Mucosa of descending colon (tissue), 3 donors: ENCODE results near the gene HMGB3. TPM values are rescaled to one million over a fixed set of nuclear protein-coding genes. Genes with fewer than 3 reads are reported as not detected.
"Not testable (repeated sequence)": the region's sequence is repeated elsewhere in the genome, so short reads cannot be mapped to it uniquely, and the experiment has no call there.

ENCODE experiments used
- ATAC-seq: fragments of 200-7000 bp; cut with Tn5 transposase; one replicate; pipeline ENCODE4 v1.9.1; 2020; ENCODE audit warnings: mild to moderate bottlenecking, moderate library complexity
- DNase-seq, 3 donors: peaks; one replicate each; pipeline ENCODE4 v3.0.0-alpha.2; 2020
- H3K36me3 ChIP-seq: fragments of 200-600 bp; one replicate; pipeline ENCODE4 v1.8.0; 2021; ENCODE audit warnings: low read depth, mild to moderate bottlenecking
- H3K4me1 ChIP-seq: fragments of 200-600 bp; one replicate; pipeline ENCODE4 v1.8.0; 2021; ENCODE audit warnings: low read depth, mild to moderate bottlenecking
- H3K4me3 ChIP-seq: fragments of 200-600 bp; one replicate; pipeline ENCODE4 v1.8.0; 2021; ENCODE audit warnings: mild to moderate bottlenecking
- H3K9me3 ChIP-seq: fragments of 200-600 bp; one replicate; pipeline ENCODE4 v1.8.0; 2021; ENCODE audit warnings: mild to moderate bottlenecking
- intact Hi-C, 2 donors: fragments of 100-400 bp; cut with DNase I in 1 of 2; cut with micrococcal nuclease in 1 of 2; formaldehyde crosslinking; loops; one replicate each; pipeline versions ENCODE4 v1.11.0 to v1.11.1; 2022; cut with DNase I, micrococcal nuclease
- total RNA-seq, 3 donors: library from RNA; stranded (reverse); fragmentation: NEBNext Ultra II Directional in 2 of 3; extraction: Animal tissue kit (Norgen Biotek cat#: 25700) in 2 of 3; gene quantifications; one replicate each; pipeline versions ENCODE4 v1.2.1 to v1.2.4, GENCODE V29; 2021 to 2023
- TF ChIP-seq, protein P1 (sequence below): fragments of 200-600 bp; IDR thresholded peaks from one replicate; pipeline ENCODE4 v1.8.0; 2022; ENCODE audit warnings: antibody characterized with exemption, mild to moderate bottlenecking
- donor health status: DM: no; HTN: no; CAD: no; lungs with moderate emphysema.
- donor health status: DM: no; HTN: no; CAD: no.
- donor health status: DM: no; HTN: yes; CAD: no.

The HMGB3 gene
- total RNA-seq, 3 donors from 2014 or later: 9.8 to 51.2 (median 29.1) TPM

GRCh38 chrX:150984169-150984824 is 1.2 kb downstream of the HMGB3 start:
- DNase-seq: peak in 2 of 3 donors; percentile 12 to 45
- Histone ChIP-seq H3K36me3 (no peaks in the 10 kb centered on the region), H3K4me1 (no peaks in the 10 kb centered on the region), H3K9me3 (no peaks in the 10 kb centered on the region), H3K4me3 (peak overlapping the region; percentile 19)
- intact Hi-C loops: no loop called here
- ATAC-seq: no peak
- TF ChIP-seq, protein P1, sequence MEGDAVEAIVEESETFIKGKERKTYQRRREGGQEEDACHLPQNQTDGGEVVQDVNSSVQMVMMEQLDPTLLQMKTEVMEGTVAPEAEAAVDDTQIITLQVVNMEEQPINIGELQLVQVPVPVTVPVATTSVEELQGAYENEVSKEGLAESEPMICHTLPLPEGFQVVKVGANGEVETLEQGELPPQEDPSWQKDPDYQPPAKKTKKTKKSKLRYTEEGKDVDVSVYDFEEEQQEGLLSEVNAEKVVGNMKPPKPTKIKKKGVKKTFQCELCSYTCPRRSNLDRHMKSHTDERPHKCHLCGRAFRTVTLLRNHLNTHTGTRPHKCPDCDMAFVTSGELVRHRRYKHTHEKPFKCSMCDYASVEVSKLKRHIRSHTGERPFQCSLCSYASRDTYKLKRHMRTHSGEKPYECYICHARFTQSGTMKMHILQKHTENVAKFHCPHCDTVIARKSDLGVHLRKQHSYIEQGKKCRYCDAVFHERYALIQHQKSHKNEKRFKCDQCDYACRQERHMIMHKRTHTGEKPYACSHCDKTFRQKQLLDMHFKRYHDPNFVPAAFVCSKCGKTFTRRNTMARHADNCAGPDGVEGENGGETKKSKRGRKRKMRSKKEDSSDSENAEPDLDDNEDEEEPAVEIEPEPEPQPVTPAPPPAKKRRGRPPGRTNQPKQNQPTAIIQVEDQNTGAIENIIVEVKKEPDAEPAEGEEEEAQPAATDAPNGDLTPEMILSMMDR: no peak

DNA sequence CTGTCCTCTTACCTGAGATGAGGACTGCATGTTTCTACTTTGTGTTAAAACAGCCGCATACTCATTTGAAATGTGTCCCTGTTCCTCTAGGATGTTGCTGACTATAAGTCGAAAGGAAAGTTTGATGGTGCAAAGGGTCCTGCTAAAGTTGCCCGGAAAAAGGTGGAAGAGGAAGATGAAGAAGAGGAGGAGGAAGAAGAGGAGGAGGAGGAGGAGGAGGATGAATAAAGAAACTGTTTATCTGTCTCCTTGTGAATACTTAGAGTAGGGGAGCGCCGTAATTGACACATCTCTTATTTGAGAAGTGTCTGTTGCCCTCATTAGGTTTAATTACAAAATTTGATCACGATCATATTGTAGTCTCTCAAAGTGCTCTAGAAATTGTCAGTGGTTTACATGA is 4.6 kb downstream of the HMGB3 start:
- ATAC-seq, DNase-seq, H3K4me1 ChIP-seq, intact Hi-C loops, H3K36me3 ChIP-seq, H3K9me3 ChIP-seq, H3K4me3 ChIP-seq: not testable (repeated sequence)

GRCh38 chrX:150989420-150989819 is 6.3 kb downstream of the HMGB3 start:
- Histone ChIP-seq H3K36me3 (no peaks in the 10 kb centered on the region), H3K4me3 (no peak overlapping the region), H3K9me3 (no peaks in the 10 kb centered on the region), H3K4me1 (no peaks in the 10 kb centered on the region)
- ATAC-seq: no peak
- no peak for DNase-seq
- TF ChIP-seq, protein P1: no peak
- intact Hi-C loops: no loop called here

DNA sequence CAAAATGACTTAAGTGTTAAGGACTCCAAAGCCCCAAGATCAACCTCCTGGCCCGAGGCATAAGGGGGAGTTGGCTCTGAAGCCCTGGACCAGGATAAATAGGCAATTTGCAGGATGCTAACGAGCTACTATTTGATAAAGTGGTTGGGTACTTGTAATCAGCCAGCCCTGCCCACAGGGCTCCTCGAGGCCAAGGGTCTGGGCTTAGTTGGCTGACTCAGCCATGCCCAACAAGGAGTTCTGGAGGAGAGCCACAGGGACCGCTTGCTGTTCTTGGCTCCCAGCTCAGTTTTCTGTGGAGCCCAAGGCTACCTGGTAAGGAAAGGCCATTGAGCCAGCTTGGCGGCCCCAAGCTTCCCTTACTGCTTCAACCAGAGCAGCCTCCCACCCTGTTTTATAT is 7.8 kb downstream of the HMGB3 start:
- DNase-seq (no peak), ATAC-seq (no peak)
- H3K9me3 ChIP-seq: no peaks in the 10 kb centered on the region
- no peak overlapping the region for H3K4me3 ChIP-seq
- H3K4me1 ChIP-seq: no peaks in the 10 kb centered on the region
- TF ChIP-seq, protein P1: no peak
- H3K36me3 ChIP-seq: no peaks in the 10 kb centered on the region
- intact Hi-C loops: no loop called here

GRCh38 chrX:151000861-151001331 is 17.8 kb downstream of the HMGB3 start:
- ATAC-seq (no peak), DNase-seq (no peak)
- Histone ChIP-seq H3K36me3 (no peaks in the 10 kb centered on the region), H3K4me3 (no peak overlapping the region), H3K9me3 (no peaks in the 10 kb centered on the region), H3K4me1 (no peaks in the 10 kb centered on the region)
- TF ChIP-seq, protein P1: no peak
- intact Hi-C loops: no loop called here

GRCh38 chrX:151004085-151004484 is 20.9 kb downstream of the HMGB3 start:
- Histone ChIP-seq H3K4me1 (no peaks in the 10 kb centered on the region), H3K36me3 (no peaks in the 10 kb centered on the region), H3K9me3 (no peaks in the 10 kb centered on the region), H3K4me3 (no peak overlapping the region)
- intact Hi-C loops: no loop called here
- DNase-seq (no peak), ATAC-seq (no peak)
- TF ChIP-seq, protein P1: no peak
